Umbilical cord (tissue), 2 donors: ENCODE data around the gene CASK. TPM values are rescaled to one million over a fixed set of nuclear protein-coding genes. Genes with fewer than 3 reads are reported as not detected.

ENCODE experiments used
- DNase-seq: peaks from one replicate; pipeline ENCODE4 v3.0.0-alpha.2; 2015; ENCODE audit warnings: low spot score
- total RNA-seq: library from RNA; depleted of rRNA; stranded (reverse); fragments of >200 nt; gene quantifications from one replicate; pipeline ENCODE4 v1.2.3, GENCODE V29; 2014; ENCODE audit warnings: low replicate concordance; ENCODE audit not compliant: insufficient read depth

Gene CASK
- total RNA-seq, 1 donor from 2014 or later: 87.6 TPM

DNA sequence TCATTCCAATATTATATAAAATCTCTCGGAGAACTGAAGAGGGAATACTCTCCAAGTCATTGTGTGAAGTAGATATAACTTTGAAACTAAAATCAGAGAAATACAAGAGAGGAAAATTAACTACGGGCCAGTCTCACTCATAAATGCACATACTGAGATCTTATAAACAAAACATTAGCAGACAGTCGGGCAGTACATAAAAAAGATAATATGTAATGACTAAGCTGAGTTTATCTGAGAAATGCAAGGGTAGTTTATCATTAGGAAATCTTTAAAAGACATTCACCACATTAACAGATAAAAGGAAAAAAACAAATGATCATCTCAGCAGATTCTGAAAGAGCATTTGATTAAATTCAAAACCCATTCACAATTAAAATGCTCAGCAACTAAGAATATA is 359.5 kb downstream of the CASK start:
- DNase-seq: no peak

DNA sequence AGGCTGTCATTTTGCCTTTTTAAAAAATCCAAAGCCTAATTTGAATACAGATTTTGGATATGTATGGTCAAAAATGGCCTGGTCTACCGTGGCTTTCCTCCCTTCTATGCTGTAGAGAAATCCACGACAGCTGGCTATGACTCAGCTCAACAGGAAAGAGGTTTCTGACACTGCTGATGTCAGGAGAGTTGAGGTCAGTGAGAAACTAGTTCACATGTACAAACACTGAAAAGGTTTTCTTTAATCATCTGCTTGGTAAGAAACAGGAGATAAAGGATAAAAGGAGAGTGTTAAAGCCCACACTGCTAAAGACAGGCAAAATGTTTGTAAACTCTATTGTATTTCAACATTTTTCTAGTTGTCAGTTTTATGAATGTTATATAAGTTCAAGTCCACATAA is 362.3 kb downstream of the CASK start:
- peak; percentile 56 for DNase-seq

DNA sequence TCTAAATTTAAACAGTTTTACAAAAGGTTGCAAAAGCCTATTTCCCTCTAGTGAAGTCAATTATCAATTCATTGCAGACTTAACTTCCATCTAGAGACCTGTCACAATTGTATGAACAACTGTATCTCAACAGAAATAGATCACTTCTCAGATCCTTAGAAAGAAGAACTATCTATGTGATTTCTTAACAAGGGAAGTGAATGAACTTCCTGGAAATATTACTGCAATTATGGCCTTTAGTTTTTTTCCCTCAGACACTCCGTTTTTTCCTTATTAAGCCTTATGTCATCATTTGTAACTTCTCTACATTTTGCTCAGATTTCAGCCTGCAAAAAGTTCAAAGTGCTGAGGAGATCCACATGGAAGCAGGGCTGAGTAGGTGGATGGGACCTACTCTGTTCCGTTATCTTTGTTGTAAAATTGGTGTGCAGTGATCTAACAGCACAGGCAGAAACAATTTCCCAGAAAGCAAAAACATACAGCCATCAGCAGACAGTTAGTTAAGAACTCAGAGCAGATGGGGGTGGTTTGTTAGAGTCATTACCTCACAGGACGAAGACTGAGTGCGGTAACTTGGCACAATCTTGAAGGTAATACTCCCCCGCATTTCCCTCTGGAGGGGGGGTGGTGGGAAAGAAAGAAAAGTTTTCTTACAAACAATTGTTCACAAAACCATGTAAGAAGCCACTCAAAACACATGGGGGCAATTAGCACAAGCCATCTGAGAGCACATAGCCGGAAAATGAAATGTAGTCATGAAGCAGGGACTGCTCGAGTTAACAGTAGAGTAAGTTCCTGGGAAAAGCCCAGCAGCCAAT is 363.9 kb downstream of the CASK start:
- DNase-seq: peak; percentile 17

DNA sequence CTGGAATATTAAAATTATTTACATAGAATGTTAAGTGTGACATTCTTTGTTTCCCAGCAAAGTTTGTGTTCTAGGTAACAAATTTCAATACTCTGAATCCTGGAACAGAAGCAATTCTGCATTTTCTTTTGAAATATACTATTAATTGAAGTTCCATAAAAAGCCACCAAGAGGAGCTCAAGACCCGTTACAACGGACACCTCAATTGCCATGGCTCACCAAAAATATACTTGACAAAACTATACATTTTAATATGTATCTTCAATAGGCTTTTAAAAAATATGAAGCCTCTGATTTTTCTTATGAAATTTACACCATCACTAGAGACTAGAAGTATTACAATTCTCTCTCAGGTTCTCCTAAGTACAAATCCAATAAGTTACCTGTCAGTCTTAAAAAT is 364.8 kb downstream of the CASK start:
- peak; percentile 9 for DNase-seq

DNA sequence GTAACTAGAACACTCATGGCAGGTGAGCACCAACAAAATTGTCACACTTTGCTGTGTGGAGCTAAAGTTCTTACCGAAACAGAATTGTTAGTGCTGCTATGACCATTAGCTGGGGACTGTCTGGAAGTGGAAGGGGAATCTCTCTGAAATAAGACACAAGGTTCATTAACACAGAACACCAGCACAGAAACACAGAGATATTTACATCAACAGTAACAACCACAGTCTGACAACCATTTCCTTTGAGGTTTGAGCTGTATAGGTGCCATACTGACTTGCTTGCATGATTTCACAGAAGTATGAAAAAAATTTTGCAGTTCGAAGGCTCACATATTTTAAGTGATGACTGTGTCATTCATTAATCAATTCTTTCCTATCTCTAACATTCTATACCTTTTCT is 366.4 kb downstream of the CASK start:
- DNase-seq: no peak

DNA sequence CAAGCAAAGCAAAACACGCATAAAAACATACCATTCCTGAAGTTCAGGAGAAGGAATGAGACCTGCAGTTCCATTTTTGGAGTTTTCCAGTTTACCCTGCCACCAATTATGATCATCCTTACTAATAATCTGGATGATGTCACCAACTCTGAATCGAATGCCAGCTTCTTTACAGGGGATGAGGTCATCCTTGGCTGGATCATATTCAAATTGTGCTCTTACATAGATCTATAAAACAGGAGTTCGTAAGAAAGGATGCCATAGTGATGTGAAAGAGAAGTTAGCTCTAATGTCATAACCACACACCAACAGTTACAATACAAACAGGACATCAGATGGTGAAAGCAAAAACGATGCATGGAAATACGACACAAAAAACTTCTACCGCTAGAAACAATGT is 369.7 kb downstream of the CASK start:
- DNase-seq: no peak

DNA sequence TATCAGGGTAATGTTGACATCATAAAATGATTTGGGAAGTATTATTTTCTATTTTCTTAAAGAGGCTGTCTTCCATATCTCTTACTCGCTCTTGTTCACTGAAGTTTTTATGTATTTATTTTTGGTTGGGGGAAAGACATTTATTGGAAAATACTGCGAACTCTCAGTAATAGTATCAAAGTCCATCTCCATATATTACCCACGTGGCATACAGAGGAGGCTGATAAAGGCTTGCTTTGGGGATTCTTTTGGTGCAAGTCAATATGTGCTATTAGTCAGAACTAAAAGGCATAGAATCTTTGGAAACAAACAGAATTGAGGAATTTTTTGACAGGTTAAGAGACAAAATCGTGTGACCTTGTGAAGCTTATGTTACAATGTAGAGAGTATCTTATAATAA is 374.9 kb downstream of the CASK start:
- no peak for DNase-seq

DNA sequence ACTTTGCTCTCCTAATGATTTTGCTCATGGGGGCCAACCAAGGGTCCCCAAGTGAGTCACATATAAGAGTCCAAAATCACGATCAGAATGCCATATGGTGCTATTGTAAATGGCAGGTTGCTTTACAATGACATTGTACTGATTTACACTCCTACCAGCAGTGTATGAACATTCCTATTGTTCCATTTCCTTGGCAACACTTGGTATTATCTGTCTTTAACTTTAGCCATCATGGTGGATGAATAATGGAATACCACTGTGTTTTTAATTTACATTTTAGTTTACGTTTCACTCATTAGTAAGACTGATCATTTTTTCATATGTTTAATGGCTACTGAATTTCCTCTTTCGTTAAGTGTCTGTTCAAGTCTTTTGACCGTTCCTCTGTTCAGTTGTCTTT is 379.7 kb downstream of the CASK start:
- DNase-seq: no peak

DNA sequence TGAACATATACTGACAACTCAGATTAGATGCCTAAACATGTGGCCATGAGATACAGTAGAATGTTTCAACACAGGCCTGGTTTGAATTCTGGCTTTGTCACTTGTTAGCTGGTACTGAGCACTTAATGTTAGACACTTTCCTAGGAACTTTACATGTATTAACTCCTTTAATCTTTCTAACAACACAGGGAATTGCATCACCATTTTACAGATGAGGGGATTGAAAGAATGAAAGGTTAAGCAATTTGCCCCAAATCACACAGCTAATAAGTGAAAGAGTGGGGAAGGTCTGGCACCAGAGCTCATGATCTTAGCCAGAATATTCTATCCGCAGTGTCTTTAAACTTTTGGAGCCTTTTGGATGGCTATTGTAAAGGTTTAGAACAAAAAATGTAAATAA is 380.3 kb downstream of the CASK start:
- no peak for DNase-seq

DNA sequence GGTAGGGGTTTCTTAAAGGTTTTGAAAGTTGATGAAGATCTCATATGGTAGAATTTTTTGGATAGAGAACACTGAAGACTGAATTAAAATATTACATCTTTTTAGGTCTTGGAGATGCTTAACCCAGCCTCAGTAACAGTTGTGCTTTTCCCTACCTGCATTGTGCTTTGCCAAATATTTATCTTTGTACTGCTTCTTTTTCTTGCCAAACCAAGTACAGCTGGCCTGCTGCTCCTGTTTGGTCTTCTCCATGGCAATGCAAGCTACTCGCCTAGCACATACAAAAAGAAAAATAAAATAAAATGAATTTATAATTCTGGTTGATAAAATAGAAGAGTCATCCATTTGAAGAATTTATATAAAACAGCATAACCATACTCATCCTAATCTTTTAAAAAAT is 380.8 kb downstream of the CASK start:
- DNase-seq: no peak

DNA sequence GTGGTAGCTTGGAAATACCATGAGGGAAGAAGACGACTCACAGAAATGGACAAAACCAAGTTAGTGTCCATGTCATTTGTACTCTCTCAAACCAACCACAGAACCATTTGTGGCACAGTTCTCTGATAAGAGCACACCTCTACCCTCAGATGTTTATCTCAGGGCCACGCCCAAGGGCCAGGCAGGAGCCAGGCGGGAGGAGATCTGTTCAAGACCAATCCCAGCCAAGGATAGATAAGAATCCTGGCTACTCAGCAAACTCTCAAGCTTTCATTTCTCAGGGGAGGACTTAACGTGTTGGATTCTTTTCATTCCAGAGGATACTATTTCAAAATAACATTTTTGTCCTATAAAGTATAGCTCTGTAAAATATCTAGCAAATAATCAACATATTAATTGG is 381.2 kb downstream of the CASK start:
- DNase-seq: no peak

DNA sequence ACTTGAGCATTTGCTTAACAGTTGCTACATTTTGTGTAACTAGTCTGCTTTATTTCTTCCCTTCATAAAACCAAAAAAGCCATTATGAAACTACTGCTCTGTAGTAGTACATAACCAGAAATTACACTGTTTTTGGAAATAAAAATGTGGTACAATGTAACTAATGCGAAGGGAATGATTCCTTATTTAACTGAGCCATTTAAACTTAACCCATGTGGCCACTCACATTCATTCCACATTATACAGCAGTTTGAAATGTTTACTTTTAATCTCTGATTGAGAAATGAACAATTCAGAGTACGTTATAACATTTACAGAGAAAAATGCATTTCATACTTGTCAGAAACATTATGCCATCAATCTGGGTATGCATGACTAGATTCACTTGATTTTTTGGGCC is 382.0 kb downstream of the CASK start:
- no peak for DNase-seq

DNA sequence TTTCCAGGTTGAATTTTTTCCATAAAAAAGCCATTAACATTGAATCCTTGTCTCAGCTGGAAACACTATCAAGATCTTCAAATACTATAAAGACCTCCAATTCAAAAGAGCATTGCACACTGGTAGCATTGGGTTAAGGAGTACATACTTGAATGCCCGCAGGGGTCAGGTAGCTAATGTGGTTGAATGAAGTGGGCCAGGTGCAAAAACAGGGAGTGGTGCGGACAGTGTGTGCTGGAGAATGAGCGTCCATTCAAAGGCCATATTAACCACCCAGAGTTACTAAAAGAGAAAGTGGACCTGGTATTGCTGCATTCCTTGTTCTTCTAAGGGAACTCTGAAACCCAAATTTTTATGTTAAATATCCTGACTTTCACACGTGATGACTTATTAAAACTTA is 384.6 kb downstream of the CASK start:
- no peak for DNase-seq

DNA sequence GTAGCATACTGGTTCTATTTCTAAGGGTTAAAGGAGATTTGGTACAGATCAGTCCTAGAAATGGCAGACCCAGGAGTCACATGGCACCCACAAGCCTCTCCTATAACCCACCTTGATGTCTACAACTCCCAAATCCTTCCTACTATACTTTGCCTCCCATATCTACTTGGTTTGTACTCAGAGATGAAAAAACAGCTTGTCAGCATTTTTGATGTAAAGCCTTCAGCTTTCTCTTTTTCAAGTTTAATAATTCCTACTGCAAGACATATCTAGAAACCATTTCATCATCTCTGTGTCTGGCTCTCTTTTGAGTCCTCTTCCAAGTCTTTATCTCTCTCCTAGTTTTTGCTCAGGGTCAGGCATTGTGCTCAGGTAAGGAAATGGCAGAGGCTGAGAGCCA is 393.3 kb downstream of the CASK start:
- no peak for DNase-seq

DNA sequence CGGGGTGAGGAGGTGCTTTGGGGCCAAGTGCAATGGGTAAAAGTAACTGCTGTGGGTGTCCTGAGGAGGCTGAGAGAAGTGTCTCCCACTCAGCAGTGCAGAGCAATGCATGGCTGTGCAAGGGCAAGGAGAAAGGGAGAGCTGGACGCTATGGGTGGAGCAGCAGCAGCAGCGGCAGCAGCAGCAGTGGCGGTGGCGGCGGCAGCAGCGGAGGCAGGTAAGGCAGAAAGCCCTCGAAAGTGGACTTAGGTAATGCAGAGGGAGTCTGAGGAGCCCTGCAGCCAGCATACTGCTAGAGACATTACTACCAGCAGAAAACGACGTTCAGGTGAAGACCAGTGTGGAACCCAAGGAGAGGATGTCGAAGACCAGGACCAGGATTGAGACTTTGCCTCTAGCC is 394.1 kb downstream of the CASK start:
- DNase-seq: no peak

DNA sequence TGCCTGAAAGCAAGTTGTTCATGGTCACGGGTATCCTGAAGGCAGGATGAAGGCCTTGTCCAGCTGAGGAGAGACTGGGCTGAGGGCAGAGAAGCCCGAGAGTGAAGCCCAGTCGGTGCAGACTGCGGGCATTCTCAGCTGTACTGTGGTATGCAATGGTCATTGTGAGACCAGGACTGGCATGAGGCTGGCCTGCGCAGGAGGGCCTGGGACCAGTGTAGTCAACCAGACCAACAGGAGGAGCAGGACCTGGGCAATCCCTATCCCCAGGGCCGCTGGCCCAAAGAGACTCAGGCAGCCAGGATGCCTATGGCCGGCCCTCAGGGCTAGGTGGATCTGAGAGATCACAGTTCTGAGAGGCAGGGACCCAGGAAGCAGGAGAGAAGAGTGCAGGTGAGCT is 394.6 kb downstream of the CASK start:
- DNase-seq: no peak

DNA sequence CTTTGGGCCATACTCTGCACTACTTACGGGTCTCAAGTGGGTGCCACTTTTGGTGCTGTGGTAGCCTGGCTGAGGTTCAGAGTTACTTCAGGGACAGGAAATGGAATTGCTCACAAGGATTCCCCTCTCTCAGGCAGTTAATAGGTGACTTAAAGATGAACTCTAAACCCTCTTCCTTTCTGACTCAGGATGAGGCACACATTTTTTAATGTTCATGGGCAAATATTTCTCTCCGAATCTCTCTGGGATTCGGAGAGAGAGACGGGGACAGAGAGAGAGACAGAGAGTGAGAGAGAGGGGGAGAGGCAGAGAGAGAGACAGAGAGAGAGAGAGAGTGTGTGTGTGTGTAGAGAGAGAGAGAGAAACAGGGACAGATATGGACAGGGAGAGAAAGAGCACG is 396.4 kb downstream of the CASK start:
- DNase-seq: no peak

DNA sequence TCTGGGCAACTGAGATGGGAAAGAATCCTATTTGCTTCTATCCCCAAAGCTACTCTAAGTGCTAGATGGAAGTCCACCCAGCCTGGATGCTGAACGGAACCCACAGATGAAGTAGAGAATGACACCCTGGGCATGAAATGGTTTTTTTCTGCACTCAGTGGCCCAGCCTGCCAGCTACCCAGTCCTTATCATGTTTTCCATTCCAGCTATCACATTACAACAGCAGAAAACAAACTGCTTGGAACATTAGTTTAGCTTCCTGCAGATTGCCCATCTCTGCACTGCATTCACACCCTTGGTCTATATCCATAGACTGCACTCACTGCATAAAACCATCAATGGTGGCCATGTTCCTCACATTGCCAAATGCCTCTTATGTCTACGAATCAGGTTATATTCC is 397.1 kb downstream of the CASK start:
- DNase-seq: no peak

DNA sequence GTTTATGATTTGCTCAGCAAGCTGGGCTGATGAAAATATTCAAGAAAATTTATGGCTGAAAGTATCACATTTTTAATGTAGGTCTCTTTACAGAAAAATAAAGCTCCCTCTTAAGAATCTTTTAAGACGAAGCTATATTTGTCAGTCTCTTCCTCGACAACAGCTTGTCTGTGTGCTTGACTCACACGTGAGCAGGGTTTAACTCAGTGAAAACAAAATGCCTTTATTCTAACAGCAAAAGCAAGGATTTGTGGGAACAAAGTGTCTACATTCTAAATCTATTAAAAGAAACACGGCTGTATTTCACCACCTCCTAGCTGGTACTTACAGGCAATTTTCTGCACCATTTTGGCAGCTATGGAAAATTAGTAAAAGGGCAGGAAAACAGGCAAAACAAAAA is 400.7 kb downstream of the CASK start:
- DNase-seq: no peak

DNA sequence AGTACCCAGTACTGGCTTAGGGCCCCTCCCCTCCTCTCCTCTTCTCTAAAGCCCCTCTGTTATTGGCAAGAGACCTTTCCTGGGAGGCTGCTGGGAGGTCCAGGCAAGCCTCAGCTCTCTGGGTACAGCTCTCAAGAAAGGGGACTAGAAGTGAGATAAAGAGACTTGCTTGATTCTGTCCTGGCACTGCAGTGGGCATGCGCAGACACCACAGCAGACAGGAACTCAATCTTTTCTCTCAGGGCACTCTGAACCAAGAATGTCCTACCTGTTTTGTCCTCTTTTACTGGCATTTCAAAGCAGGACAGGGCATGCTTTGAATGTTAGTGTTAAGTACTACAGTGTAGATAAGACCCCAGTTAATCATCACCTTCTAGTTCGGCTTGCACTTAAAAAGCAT is 401.3 kb downstream of the CASK start:
- peak; percentile 5 for DNase-seq

DNA sequence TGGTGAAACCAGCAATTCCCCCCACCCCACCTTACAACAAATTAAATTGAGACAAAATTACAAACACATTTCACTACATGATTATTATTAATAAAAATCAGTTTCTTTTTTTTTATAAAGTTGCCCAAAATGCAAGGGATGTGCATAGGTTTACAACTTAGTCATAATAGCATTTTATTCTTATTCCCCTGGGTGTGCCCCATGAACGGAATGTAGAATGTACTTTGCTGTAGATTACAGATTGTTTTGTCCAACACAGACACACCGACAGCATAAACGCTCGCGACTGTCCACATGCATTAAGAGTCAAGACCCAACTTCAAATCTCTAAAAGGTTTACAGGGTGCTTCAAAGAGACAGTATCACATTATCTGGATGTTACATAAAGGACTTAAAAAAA is 403.9 kb downstream of the CASK start:
- DNase-seq: no peak

DNA sequence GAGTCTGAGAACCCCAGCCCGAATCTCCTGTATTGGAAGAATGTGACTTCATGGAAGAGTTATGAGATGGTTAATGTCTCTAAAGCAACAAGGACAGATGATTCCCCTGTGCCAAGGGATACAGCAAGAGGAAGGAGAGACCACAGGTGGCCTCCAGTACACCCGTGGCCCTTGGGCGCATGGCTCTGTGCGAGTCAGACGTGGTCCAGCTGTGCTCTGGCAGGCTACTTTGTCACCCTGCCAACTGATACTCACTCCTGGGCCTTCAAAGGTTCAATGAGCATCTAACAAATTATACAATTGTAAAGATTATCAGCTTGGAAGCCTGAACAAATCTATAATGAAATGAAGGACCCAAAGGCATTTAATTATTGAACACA is 404.5 kb downstream of the CASK start:
- no peak for DNase-seq

DNA sequence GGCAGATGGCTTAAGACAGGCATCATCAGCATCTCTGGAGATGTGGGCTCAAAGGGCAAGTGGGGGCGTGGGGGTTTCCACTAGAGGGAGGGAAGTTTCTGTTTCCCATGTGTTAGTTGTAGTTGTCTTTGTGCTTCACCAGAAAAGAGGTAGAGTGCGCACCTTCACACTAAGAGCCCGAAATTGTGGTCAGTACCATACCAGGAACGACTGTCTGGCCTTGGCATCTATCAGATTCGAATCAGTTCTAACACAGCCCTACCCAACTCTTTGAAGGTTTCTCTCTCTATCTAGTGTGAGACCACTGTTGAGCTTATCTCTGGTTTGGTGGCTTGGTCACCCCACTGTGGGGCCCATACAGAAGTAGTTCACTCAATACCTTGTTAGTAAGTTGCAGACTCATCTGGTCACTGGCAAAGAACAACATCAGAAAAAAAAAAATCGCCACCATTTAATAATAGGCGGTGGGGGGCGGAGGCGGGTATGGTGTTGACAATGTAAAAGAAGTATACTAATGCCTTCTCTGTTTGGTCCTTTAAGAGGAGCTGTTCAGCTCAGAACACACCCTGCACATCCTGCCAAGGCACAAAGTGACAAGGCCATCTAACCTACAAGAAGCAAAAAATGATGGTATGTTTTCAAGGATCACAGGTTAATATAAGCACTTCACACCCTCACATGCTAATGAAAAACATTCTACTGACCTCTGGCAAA is 405.1 kb downstream of the CASK start:
- DNase-seq: no peak
